Caki2 (cell line): Measurements from ENCODE around the gene SEPTIN1. TPM values are rescaled to one million over a fixed set of nuclear protein-coding genes. Genes with fewer than 3 reads are reported as not detected.
"Not testable (repeated sequence)": the region's sequence is repeated elsewhere in the genome, so short reads cannot be mapped to it uniquely, and the experiment has no call there.

Experiments used
- DNase-seq: peaks from one replicate; pipeline ENCODE4 v3.0.0-alpha.2; 2015; ENCODE audit warnings: low read depth
- in situ Hi-C: cut with HindIII; loops from 2 replicates; pipeline ENCODE4 v1.10.0; 2016; ENCODE audit warnings: low sequenced_read_pairs, low pct_unique_long_range_greater_than_20kb, mixed read lengths
- total RNA-seq: library from RNA; depleted of rRNA; stranded (reverse); fragments of >200 nt; shearing (Covaris generic); gene quantifications from 2 replicates; pipeline ENCODE4 v1.2.3, GENCODE V29; 2014; ENCODE audit warnings: low replicate concordance

SEPTIN1 gene
- total RNA-seq, 1 experiment from 2014 or later: not detected

GRCh38 chr16:30351586-30352419, 30.6 kb downstream of the SEPTIN1 start:
- in situ Hi-C loops: no loop called here
- DNase-seq: no peak

GRCh38 chr16:30351001-30351441, 31.3 kb downstream of the SEPTIN1 start:
- no peak for DNase-seq
- in situ Hi-C loops: no loop called here

DNA sequence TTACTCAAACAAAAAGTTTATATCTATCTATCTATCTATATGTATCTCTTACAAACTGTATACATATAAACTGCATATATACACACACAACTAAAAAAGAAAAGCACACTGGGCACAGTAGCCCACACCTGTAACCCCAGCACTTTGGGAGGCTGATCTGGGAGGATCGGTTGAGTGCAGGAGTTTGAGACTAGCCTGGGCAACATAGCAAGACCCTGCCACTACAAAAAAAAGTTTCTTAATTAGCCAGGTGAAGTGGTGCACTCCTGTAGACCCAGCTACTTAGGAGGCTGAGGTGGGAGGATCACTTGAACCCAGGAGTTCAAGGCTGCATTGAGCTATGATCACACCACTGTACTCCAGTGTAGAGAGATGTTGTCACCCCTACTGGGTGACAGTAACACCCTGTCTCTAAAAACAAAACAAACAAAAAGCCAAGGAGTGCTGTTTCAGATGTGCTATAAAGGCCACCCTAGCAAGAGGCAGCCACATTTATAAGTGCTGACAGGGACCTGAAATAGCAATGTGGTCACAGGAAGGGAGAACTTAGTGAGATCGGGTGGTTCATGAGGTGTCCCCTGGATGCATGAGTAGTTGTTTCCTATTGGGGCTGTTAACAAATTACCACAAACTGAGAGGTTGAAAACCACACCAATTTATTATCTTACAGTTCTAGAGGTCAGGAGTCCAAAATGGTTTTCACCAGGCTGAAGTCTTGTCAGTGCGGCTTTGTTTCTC, 32.1 kb downstream of the SEPTIN1 start:
- in situ Hi-C loops: no loop called here
- no peak for DNase-seq

- in situ Hi-C loops: no loop called here
- no peak for DNase-seq
Observed at GRCh38 chr16:30349675-30350074, 32.7 kb downstream of the SEPTIN1 start.

DNA sequence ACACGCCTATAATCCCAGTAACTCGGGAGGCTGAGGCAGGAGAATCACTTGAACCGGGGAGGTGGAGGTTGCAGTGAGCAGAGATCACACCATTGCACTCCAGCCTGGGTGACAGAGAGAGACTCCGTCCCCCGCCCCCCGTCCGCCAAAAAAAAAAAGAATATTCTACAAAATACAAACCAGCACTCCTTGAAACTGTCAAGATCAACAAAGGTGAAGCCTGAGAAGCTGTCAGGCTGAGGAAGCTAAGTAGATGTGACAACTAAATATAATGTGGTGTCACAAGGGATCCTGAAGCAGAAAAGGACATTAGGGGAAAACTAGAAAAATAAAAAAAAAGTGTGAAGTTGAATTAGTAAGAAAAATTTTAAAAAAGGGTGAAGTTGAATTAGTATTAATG, 33.4 kb downstream of the SEPTIN1 start:
- in situ Hi-C loops: no loop called here
- no peak for DNase-seq

DNA sequence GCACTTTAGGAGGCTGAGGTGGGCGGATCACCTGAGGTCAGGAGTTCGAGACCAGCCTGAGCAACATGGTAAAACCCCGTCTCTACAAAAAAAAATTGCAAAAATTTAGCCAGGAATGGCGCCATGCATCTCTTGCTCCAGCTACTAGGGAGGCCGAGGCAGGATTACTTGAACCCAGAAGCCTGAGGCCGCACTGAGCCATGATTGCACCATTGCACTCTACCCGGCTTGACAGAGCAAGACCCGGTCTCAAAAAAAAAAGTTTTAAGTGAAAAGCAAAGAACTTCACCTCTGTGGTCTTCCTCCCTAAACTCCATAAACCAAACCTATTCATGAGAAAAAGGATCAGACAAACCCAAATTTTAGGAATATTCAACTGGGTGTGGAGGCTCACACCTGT, 34.2 kb downstream of the SEPTIN1 start:
- in situ Hi-C loops: no loop called here

GRCh38 chr16:30346286-30346685, 36.1 kb downstream of the SEPTIN1 start:
- DNase-seq: no peak
- in situ Hi-C loops: no loop called here

More for the DNA sequence above, 34.2 kb downstream of the SEPTIN1 start:
- no peak for DNase-seq

DNA sequence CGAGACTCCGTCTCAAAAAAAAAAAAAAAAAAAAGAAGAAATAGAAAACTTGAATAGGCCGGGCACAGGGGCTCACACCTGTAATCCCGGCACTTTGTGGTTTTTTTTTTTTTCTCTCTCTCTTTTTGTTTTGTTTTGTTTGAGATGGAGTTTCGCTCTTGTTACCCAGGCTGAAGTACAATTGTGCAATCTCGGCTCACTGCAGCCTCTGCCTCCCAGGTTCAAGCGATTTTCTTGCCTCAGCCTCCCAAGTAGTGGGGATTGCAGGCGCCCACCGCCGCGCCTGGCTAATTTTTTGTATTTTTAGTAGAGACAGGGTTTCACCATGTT, 38.9 kb downstream of the SEPTIN1 start:
- DNase-seq, in situ Hi-C loops: not testable (repeated sequence)

- DNase-seq: no peak
- in situ Hi-C loops: no loop called here
Observed at GRCh38 chr16:30342751-30343490, 39.4 kb downstream of the SEPTIN1 start.

DNA sequence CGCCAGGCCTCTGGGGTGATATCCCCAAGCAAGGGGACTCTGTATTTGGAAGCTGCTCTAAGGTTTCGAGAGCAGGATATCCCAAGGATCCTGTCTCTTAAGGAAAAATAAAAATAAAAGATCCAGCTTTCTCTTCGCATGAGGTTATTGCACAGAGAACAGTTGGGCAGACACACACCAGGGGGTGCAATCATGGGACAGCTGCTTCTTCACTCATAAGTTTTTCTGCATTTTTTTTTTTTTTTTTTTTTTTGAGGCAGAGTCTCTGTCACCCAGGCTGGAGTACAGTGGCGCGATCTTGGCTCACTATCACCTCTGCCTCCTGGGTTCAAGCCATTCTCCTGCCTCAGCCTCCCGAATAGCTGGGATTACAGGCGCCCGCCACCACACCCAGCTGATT, 40.4 kb downstream of the SEPTIN1 start:
- DNase-seq, in situ Hi-C loops: not testable (repeated sequence)

- no peak for DNase-seq
- in situ Hi-C loops: no loop called here
Observed at GRCh38 chr16:30340621-30341020, 41.7 kb downstream of the SEPTIN1 start.

DNA sequence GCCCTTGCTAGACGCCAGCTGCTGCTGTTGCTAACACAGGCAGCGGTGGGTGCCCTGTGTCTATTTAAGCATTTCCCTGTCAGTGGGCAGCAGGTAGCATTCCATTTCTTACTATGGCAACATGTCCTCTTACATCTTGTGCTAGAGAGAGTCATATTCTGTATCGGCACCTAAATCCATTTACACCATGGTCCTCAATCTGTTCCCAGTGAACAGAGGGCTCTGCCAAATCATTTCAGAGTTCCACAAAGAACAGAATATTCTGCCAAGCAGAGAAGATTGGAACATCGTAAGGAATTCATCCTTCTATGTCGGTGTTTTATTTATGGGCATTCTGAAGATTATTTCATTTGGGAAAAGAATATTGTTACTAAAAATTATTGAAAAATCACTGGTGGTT, 43.6 kb downstream of the SEPTIN1 start:
- DNase-seq, in situ Hi-C loops: not testable (repeated sequence)

- DNase-seq, in situ Hi-C loops: not testable (repeated sequence)
Observed at GRCh38 chr16:30337964-30338357, 44.4 kb downstream of the SEPTIN1 start.

DNA sequence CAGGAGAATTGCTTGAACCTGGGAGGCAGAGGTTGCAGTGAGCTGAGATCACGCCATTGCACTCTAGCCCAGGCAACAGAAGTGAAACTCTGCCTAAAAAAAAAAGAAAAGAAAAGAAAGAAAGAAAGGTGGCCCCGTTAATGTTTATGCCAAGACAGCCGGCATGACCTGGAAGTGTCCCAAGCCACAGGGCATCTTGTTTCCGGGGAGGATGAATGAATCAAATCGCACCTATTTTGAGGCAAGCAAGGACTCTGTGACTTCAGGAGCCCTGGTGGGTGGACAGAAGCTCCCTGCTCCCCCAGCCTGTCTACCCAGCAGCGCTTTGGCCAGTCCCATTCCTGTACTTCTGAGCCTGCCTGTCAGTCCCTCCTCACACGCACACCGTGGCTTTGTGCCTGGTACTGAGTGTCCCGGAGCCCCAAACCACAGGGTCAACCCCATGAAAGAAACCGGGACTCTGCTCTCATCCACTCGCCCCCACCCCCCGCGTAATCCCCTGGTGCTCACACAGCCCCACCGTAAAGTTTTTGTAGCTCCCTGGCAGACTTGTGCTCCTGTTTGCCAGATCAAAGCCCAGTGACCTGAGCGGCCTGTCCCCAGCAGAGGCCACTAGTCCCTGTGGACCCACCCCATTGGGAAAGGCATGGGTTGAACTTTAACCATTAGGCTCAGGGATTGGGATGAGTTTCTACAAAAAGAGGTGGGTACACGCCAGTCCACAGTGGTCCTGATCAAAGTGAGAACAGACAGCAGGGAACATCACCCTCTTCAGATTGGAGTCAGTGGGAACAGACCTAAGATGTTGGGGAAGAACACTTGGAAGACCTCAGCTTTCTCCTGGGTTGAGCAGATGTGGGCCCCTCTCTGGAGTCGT, 46.5 kb downstream of the SEPTIN1 start:
- DNase-seq: no peak
- in situ Hi-C loops: no loop called here

DNA sequence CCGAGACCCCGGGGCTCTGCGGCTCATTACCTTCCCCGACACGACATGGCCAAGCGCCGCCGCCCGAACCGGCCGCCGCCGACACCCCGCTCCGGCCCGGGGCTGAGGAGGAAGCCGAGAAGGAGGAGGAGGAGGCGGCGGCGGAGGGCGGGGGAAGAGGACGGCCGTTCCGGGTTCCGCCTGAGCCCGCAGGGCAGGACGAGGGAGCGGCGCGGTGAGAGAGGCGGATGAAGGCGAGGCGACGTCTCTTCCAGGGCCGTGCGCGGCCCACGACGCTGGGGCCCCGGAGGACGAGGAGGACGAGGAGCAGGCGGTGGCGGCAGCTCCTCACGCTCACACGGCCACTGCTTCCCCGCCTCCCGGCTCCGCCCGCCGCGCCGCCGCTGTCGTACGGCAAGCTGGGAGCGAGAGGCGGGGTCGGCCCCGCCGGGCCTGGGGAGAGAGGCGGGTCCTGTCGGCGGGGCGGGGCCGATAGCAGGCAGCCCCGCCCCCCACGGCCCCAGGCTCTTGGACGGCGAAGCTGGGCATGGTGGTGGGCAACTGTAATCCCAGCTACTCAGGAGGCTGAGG, 47.2 kb downstream of the SEPTIN1 start:
- in situ Hi-C loops: not testable (repeated sequence)
- DNase-seq: peak; percentile 92

- DNase-seq: peak; percentile 91
- in situ Hi-C loops: not testable (repeated sequence)
Observed at GRCh38 chr16:30334473-30334989, 47.8 kb downstream of the SEPTIN1 start.
